ENCODE measurements around the gene MOCOS.

The MOCOS gene

DNA sequence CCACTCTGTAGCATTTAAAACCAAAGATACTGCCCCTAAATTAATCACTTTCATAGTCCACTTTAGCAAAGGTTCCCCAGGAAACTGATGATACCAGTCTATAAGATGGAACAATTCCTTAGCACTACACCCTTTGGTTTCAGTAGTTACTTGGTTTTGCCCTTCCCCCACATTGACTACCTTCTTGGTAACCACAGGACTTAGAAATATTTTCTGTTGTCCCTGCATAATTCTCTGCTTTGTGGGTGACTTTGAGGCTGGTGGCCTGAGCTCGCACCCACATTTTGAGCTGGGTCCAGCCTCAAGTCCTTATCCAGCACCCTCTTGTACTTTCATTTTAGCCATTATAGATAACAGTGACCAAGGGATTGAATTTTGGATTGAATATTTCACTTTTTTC is 34.5 kb upstream of the MOCOS start:
- no peak overlapping the region for H3K4me3 ChIP-seq (ENCODE audit: low read depth, low read length)
- no peak for DNase-seq (ENCODE audit: low read depth)

DNA sequence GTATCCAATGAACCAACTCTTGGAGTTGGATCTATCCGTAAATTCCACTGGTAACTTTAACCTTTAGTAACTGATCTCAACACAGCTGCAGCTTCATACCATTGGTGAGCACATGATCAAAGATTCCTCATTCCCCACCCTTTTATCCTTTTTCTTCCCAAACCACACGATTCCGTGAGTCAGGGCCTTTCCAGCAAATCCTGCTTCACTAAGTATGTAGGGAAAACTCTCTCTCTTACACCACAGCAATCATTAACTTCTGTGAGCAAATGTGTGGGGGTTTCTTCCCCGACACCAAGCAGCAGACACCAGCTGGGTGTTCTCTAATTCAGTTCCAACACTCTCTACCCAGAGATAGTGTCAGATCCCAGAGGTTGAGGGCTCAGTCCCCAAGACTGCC is 34.1 kb upstream of the MOCOS start:
- TF ChIP-seq, protein P1, sequence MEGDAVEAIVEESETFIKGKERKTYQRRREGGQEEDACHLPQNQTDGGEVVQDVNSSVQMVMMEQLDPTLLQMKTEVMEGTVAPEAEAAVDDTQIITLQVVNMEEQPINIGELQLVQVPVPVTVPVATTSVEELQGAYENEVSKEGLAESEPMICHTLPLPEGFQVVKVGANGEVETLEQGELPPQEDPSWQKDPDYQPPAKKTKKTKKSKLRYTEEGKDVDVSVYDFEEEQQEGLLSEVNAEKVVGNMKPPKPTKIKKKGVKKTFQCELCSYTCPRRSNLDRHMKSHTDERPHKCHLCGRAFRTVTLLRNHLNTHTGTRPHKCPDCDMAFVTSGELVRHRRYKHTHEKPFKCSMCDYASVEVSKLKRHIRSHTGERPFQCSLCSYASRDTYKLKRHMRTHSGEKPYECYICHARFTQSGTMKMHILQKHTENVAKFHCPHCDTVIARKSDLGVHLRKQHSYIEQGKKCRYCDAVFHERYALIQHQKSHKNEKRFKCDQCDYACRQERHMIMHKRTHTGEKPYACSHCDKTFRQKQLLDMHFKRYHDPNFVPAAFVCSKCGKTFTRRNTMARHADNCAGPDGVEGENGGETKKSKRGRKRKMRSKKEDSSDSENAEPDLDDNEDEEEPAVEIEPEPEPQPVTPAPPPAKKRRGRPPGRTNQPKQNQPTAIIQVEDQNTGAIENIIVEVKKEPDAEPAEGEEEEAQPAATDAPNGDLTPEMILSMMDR (IDR thresholded peaks at IDR 0.05; ENCODE audit: control insufficient read depth, extremely low read depth, insufficient read depth), result no peak
- DNase-seq (ENCODE audit: low read depth), result no peak
- H3K4me3 ChIP-seq (ENCODE audit: low read depth, low read length), result no peak overlapping the region

More for the DNA sequence above, 34.5 kb upstream of the MOCOS start:
- TF ChIP-seq, protein P1 (IDR thresholded peaks at IDR 0.05; ENCODE audit: control insufficient read depth, extremely low read depth, insufficient read depth), result no peak

DNA sequence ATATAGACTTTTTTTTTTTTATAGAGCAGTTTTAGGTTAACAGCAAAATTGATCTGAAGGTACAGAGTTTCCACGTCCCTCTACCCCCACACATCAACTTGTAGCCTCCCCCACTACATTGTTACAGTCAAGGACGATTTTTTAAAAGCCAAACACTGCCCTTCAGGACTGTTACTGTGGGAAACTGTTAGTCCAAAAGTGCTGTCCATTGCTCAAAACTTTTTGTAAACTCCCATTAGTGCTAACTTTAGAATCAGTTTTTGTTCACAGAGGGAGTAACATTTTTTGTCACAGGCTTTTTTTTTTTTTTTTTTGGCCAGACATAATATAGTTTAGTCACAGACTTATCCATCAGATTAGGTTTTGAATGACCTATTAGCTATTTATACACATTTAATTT is 33.5 kb upstream of the MOCOS start:
- H3K4me3 ChIP-seq (ENCODE audit: low read depth, low read length), result no peak overlapping the region
- no peak for DNase-seq (ENCODE audit: low read depth)
- TF ChIP-seq, protein P1 (IDR thresholded peaks at IDR 0.05; ENCODE audit: control insufficient read depth, extremely low read depth, insufficient read depth), result no peak

DNA sequence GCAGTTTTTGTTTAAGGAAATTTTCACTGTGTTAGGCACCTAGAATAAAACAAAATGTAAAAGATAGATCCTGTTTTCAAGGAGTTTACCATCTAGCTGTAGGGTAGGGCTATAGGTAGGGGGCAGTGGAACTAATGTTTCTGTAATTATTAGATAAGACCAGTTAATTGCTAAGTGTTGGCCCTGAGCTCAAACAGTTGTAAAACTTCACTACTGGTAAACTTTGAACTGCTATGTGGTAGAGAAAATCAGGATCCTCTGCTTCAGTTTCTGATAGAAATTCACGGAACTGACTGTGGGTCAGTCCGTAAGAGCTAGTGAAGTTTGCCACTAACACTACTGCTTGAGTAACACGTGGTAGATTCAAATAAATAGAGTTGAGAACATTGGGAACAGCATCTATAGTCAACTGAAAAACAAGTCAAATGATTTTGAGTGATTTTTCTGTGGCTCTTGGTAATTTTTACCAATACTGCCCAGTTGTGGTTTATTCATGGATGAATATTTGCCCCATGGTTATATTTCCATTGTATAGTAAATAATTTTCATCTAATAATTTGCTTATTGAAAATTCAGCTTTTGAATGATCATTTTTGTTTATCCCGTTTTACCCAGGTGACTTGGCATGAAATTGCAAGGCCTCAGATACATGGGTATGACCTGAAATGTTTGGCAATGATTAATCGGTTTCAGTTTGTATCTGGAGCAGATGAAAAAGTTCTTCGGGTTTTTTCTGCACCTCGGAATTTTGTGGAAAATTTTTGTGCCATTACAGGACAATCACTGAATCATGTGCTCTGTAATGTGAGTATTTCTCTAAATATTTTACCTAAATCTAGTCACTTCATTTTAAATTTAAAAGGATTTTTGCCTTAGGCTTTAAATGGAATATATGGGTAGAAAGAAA is 31.2 kb upstream of the MOCOS start:
- TF ChIP-seq, protein P1 (IDR thresholded peaks at IDR 0.05; ENCODE audit: control insufficient read depth, extremely low read depth, insufficient read depth), result no peak
- DNase-seq (ENCODE audit: low read depth), result no peak
- no peak overlapping the region for H3K4me3 ChIP-seq (ENCODE audit: low read depth, low read length)

DNA sequence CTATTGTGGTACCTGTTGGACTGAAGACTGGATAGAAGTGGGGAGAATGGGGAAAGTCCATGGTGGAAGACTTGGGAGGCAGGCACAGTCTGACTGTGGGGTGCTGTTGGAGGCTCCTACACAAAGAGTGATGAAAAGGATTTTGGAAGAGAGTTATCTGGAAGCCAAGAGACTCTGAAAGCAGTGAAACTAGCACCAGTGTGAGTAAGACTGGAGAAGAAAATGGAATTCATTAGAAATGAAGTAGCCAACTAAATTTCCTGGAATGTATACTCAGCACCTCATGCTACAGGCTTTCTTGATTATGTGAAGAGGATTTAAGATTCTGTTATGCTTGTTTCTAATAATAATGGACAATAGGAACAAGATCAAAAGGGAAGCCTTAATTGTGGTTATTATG is 29.9 kb upstream of the MOCOS start:
- TF ChIP-seq, protein P1 (IDR thresholded peaks at IDR 0.05; ENCODE audit: control insufficient read depth, extremely low read depth, insufficient read depth), result no peak
- no peak for DNase-seq (ENCODE audit: low read depth)

DNA sequence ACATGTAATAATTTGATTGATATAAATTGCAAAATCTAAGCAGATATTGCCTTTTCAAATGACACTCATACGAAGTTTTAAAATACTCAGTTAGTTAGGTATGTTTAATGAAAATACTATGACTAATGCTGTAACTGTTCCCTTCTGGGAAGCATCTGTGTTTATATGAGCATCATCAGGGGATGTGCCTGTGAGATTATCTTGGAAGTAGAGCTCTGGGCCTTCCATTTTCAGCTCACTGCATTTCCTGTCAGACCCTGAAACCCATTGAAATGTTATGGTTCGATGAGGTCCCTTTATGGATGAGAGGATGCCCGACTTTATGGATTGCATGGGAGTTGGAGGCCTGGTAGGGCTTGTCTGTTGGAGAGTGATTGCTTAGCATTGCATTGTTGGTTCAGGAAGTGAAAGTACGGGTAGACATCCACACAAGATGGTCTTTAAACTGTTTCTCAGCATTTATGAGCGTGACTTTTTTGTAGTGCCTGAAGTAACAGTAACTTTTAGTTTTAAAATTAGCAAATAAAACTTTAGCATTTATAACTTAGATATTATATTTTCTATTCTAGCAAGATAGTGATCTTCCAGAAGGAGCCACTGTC is 28.9 kb upstream of the MOCOS start:
- DNase-seq (ENCODE audit: low read depth), result no peak
- TF ChIP-seq, protein P1 (IDR thresholded peaks at IDR 0.05; ENCODE audit: control insufficient read depth, extremely low read depth, insufficient read depth), result no peak
- no peak overlapping the region for H3K4me3 ChIP-seq (ENCODE audit: low read depth, low read length)

More for the DNA sequence above, 29.9 kb upstream of the MOCOS start:
- H3K4me3 ChIP-seq (ENCODE audit: low read depth, low read length), result no peak overlapping the region

Data from LNCaP clone FGC (cell line).